ENCODE data around the gene SMKR1.
"Not testable (repeated sequence)": the region's sequence is repeated elsewhere in the genome, so short reads cannot be mapped to it uniquely, and the experiment has no call there.

The SMKR1 gene

GRCh38 chr7:129532375-129532774, 30.0 kb downstream of the SMKR1 start:
- DNase-seq (ENCODE audit: insufficient read length) (no peak), FAIRE-seq (no peak)
- TF ChIP-seq TAF1 (IDR thresholded peaks at IDR 0.05; ENCODE audit: borderline replicate concordance, low read depth, low read length) (no peak), POLR2AphosphoS5 (IDR thresholded peaks at IDR 0.05; ENCODE audit: low read depth, low read length) (no peak), POLR2A (IDR thresholded peaks at IDR 0.05; ENCODE audit: low read depth, low read length) (no peak)

- not testable (repeated sequence) for DNase-seq (ENCODE audit: insufficient read length); FAIRE-seq
Observed at GRCh38 chr7:129534558-129535274, 32.4 kb downstream of the SMKR1 start.

DNA sequence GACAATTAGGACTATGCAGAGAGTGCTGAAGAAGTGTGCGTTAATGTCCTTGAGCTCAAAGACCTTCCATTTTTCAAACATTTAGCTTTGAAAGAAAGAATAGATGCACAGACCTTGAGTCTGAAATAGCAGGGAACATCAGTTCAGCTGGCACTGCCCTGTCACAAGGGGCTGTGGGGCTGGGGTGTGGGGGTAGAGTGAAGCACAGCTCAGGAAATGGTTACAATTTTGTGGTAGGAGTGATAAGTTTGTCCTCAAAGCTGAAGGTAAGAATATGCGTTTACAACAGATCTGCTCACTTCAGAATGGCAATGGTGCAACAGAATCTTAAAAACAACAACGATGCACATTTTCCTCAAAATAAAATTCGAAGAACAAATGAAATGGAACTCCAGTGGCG, 33.6 kb downstream of the SMKR1 start:
- TF ChIP-seq TAF1 (IDR thresholded peaks at IDR 0.05; ENCODE audit: borderline replicate concordance, low read depth, low read length), result no peak
- TF ChIP-seq POLR2AphosphoS5 (IDR thresholded peaks at IDR 0.05; ENCODE audit: low read depth, low read length), result no peak
- no peak for TF ChIP-seq POLR2A (IDR thresholded peaks at IDR 0.05; ENCODE audit: low read depth, low read length)
- no peak for FAIRE-seq

DNA sequence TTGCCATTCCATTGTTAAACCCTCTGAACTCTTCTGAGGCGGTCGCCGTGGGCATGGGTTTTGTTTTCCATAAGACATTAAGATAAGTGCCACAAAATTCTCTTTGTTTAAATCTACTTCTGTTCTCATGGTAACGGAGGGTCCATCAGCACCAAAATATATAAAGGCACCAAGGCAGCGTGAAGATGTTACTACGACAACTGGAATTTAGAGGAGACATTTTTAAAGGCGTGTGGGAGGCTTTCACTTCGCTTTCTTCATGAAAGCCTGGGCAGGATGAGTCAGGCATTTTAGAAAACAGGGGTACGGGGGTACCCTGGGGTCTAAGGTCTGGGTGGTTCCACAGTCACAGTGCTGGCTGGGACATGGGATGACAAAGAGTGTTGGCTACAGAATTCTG, 34.0 kb downstream of the SMKR1 start:
- TF ChIP-seq POLR2A (IDR thresholded peaks at IDR 0.05; ENCODE audit: low read depth, low read length) (no peak), TAF1 (IDR thresholded peaks at IDR 0.05; ENCODE audit: borderline replicate concordance, low read depth, low read length) (no peak), POLR2AphosphoS5 (IDR thresholded peaks at IDR 0.05; ENCODE audit: low read depth, low read length) (no peak)
- FAIRE-seq (no peak), DNase-seq (ENCODE audit: insufficient read length) (no peak)

More for the DNA sequence above, 33.6 kb downstream of the SMKR1 start:
- DNase-seq (ENCODE audit: insufficient read length), result no peak

DNA sequence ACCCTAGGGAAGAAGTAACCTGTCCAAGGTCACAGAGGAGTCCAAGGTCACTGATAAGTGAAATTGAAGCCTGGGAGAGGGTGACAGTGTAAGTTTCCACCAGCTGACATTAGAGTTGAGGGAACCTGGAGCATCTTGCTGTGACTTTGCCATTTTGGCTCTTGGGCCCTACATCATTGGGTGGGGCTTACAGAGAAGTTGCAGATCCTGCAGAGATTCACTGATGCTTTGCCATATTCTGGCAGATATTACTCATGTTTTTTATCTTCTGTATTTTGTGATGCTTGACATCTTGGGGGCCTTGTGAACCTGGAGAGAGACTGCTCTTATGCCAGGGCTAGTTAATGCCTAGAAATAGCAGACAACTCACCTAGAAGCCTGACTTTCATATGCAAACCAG, 36.5 kb downstream of the SMKR1 start:
- FAIRE-seq, result no peak
- TF ChIP-seq TAF1 (IDR thresholded peaks at IDR 0.05; ENCODE audit: borderline replicate concordance, low read depth, low read length) (no peak), POLR2A (IDR thresholded peaks at IDR 0.05; ENCODE audit: low read depth, low read length) (no peak), POLR2AphosphoS5 (IDR thresholded peaks at IDR 0.05; ENCODE audit: low read depth, low read length) (no peak)
- no peak for DNase-seq (ENCODE audit: insufficient read length)

GRCh38 chr7:129540340-129540739, 38.0 kb downstream of the SMKR1 start:
- FAIRE-seq, result no peak
- DNase-seq (ENCODE audit: insufficient read length), result no peak
- TF ChIP-seq TAF1 (IDR thresholded peaks at IDR 0.05; ENCODE audit: borderline replicate concordance, low read depth, low read length) (no peak), POLR2AphosphoS5 (IDR thresholded peaks at IDR 0.05; ENCODE audit: low read depth, low read length) (no peak), POLR2A (IDR thresholded peaks at IDR 0.05; ENCODE audit: low read depth, low read length) (no peak)

- FAIRE-seq, result no peak
- TF ChIP-seq POLR2AphosphoS5 (IDR thresholded peaks at IDR 0.05; ENCODE audit: low read depth, low read length) (no peak), POLR2A (IDR thresholded peaks at IDR 0.05; ENCODE audit: low read depth, low read length) (no peak), TAF1 (IDR thresholded peaks at IDR 0.05; ENCODE audit: borderline replicate concordance, low read depth, low read length) (no peak)
- DNase-seq (ENCODE audit: insufficient read length), result no peak
Observed at GRCh38 chr7:129544700-129545099, 42.4 kb downstream of the SMKR1 start.

DNA sequence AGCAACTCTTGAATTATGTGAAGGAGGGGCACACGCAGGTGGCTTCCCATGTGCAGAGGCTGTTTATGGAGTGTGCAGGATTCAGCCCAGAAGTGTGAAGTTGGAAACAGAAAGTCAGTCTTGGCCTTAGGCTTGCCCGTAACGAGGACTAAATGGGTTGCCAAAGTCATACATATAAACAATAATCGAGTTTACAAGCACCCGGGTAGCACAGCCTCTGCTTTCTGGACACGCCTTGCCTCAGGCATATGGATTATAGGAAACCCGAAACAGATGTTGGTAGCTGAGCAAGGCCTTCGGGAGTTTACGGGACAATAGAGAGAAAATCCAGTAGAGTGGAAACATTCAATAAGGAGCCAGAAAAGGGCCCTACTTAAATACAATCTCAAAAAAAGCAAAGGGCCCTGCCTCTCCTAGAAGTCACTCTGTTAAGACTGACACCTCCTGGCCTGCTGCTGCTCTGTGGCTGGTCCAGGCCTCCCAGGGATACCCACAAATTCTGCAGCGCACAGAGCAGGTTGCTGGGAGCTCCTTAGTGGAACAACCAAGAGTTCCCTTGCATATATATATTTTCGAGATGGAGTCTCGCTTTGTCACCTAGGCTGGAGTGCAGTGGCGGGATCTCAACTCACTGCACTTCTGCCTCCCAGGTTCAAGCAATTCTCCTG, 48.5 kb downstream of the SMKR1 start:
- no peak for DNase-seq (ENCODE audit: insufficient read length)
- TF ChIP-seq TAF1 (IDR thresholded peaks at IDR 0.05; ENCODE audit: borderline replicate concordance, low read depth, low read length) (no peak), POLR2AphosphoS5 (IDR thresholded peaks at IDR 0.05; ENCODE audit: low read depth, low read length) (no peak), POLR2A (IDR thresholded peaks at IDR 0.05; ENCODE audit: low read depth, low read length) (no peak)
- FAIRE-seq, result no peak

GRCh38 chr7:129553899-129554461, 51.6 kb downstream of the SMKR1 start:
- no peak for TF ChIP-seq TAF1 (IDR thresholded peaks at IDR 0.05; ENCODE audit: borderline replicate concordance, low read depth, low read length)
- TF ChIP-seq POLR2AphosphoS5 (IDR thresholded peaks at IDR 0.05; ENCODE audit: low read depth, low read length), result no peak
- no peak for TF ChIP-seq POLR2A (IDR thresholded peaks at IDR 0.05; ENCODE audit: low read depth, low read length)
- FAIRE-seq (no peak), DNase-seq (ENCODE audit: insufficient read length) (no peak)

- FAIRE-seq (no peak), DNase-seq (ENCODE audit: insufficient read length) (no peak)
- no peak for TF ChIP-seq POLR2AphosphoS5 (IDR thresholded peaks at IDR 0.05; ENCODE audit: low read depth, low read length)
- no peak for TF ChIP-seq POLR2A (IDR thresholded peaks at IDR 0.05; ENCODE audit: low read depth, low read length)
- no peak for TF ChIP-seq TAF1 (IDR thresholded peaks at IDR 0.05; ENCODE audit: borderline replicate concordance, low read depth, low read length)
Observed at GRCh38 chr7:129556607-129557133, 54.3 kb downstream of the SMKR1 start.

- TF ChIP-seq TAF1 (IDR thresholded peaks at IDR 0.05; ENCODE audit: borderline replicate concordance, low read depth, low read length), result no peak
- no peak for TF ChIP-seq POLR2A (IDR thresholded peaks at IDR 0.05; ENCODE audit: low read depth, low read length)
- TF ChIP-seq POLR2AphosphoS5 (IDR thresholded peaks at IDR 0.05; ENCODE audit: low read depth, low read length), result no peak
- DNase-seq (ENCODE audit: insufficient read length) (no peak), FAIRE-seq (no peak)
Observed at GRCh38 chr7:129557686-129558481, 55.6 kb downstream of the SMKR1 start.

All from GM12892 (cell line).